Measurements from ENCODE around the gene HAO1. TPM values are rescaled to one million over a fixed set of nuclear protein-coding genes. Genes with fewer than 3 reads are reported as not detected.

HAO1 gene
- total and polyA plus RNA-seq, 2 of the 13 experiments (the other 11 are each of a cell fraction or from before 2014, with no cell fraction given), result 0.03 TPM; not detected in 1

DNA sequence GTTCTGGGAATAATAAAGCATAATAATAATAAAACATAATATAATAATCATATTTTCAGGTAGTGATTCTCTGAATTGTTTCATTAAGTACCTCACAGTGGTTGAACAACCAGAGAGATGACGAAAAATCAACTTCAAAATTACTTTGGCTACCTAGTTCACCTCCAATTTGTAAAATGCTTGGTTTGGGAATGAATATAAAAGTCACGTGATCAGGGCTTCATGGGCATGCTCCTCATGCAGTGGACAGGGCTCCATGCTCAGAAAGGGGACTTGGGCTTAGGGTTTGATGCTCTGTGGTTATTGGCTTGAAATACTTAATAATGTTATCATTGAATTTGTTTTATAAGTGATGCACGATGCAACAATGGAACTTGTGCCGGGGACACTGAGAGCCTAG is 58.2 kb downstream of the HAO1 start:
- H4K20me1 ChIP-seq (ENCODE audit: insufficient read depth, low read length), result no peaks in the 10 kb centered on the region
- no TSS peak for BruUV-seq (replicated peaks)
- no peak overlapping the region for H3K4me3 ChIP-seq (replicated peaks in 1 of 3; ENCODE audit: insufficient read depth in 1 of 3, low read depth in 2 of 3, low read length in 3 of 3)
- CTCF ChIA-PET (ENCODE audit: low intra/inter-chr PET ratio, low total read pairs), result no interaction called here
- 29% methylated on average over 4 of the region's 4 CpGs for WGBS (ENCODE audit: low lambda C conversion rate)
- H3K9ac ChIP-seq (ENCODE audit: insufficient read depth, low read depth, low read length), result no peak overlapping the region
- H3K27ac ChIP-seq (ENCODE audit: extremely low read length, insufficient read depth, low read length), result no peak overlapping the region
- intact Hi-C loops (cut with micrococcal nuclease; ENCODE audit: unreplicated experiment), result no loop called here
- FAIRE-seq (no peak), DNase-seq (ENCODE audit: low spot score) (no peak), ATAC-seq (no peak)
- H3K4me1 ChIP-seq (ENCODE audit: insufficient read depth, low read length), result peaks cover 20% of the 10 kb centered on the region
- no peaks in the 10 kb centered on the region for H3K9me3 ChIP-seq (ENCODE audit: low read length)
- no peaks in the 10 kb centered on the region for H3K79me2 ChIP-seq (ENCODE audit: insufficient read depth, low read length)
- in situ Hi-C loops (cut with HindIII; ENCODE audit: extremely low pct_ligation_motif_present, low pct_unique_long_range_greater_than_20kb), result no loop called here
- no peak for TF ChIP-seq ZNF326 (CRISPR knock-in tag; IDR thresholded peaks at IDR 0.05; ENCODE audit: borderline replicate concordance)
- no peak for TF ChIP-seq TOPORS (CRISPR knock-in tag; IDR thresholded peaks at IDR 0.05)
- no peak for TF ChIP-seq RFX3 (CRISPR knock-in tag; IDR thresholded peaks at IDR 0.05)
- TF ChIP-seq KLF9 (CRISPR knock-in tag; IDR thresholded peaks at IDR 0.05; ENCODE audit: low read depth), result no peak
- TF ChIP-seq ZNF83 (CRISPR knock-in tag; IDR thresholded peaks at IDR 0.05; ENCODE audit: borderline replicate concordance), result no peak
- TF ChIP-seq, protein P1, sequence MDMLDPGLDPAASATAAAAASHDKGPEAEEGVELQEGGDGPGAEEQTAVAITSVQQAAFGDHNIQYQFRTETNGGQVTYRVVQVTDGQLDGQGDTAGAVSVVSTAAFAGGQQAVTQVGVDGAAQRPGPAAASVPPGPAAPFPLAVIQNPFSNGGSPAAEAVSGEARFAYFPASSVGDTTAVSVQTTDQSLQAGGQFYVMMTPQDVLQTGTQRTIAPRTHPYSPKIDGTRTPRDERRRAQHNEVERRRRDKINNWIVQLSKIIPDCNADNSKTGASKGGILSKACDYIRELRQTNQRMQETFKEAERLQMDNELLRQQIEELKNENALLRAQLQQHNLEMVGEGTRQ (IDR thresholded peaks at IDR 0.05; ENCODE audit: low read depth, low read length), result peak; percentile 68
- TF ChIP-seq, protein P1 (CRISPR knock-in tag; IDR thresholded peaks at IDR 0.05; ENCODE audit: borderline replicate concordance), result no peak
- peak; percentile 92 for TF ChIP-seq RAD51 (IDR thresholded peaks at IDR 0.05; ENCODE audit: borderline replicate concordance)
- H2AFZ ChIP-seq (ENCODE audit: low read length), result no peak overlapping the region
- no peaks in the 10 kb centered on the region for H3K27me3 ChIP-seq (ENCODE audit: control insufficient read depth in 1 of 2, insufficient read depth in 2 of 2, low read length in 2 of 2)
- no peak overlapping the region for H3K4me2 ChIP-seq (ENCODE audit: low read depth, low read length)
- no peaks in the 10 kb centered on the region for H3K36me3 ChIP-seq (replicated peaks in 1 of 2; ENCODE audit: control insufficient read depth in 1 of 2, insufficient read depth in 2 of 2, low read length in 2 of 2)
- POLR2A ChIA-PET, result no interaction called here

DNA sequence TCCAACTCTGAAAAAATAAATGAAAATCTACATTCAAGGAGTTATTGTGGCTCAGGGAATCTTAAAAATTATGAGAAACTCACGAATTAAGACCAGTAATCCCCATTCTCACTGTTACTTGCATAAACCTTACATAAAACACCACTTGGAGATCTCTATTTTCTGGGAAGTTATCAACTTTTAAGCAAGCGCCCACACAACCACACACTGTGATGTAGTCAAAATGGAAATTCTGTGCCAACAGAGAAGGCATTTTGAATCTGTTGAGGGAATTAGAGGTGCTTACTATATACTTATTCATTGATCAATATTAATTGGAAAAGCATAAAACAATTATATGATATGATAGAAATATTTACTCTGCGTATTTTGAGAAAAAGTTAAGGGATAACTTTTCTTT is 58.7 kb downstream of the HAO1 start:
- H3K9me3 ChIP-seq (ENCODE audit: low read length), result no peaks in the 10 kb centered on the region
- no peaks in the 10 kb centered on the region for H3K27me3 ChIP-seq (ENCODE audit: control insufficient read depth in 1 of 2, insufficient read depth in 2 of 2, low read length in 2 of 2)
- in situ Hi-C loops (cut with HindIII; ENCODE audit: extremely low pct_ligation_motif_present, low pct_unique_long_range_greater_than_20kb) (no loop called here), intact Hi-C loops (cut with micrococcal nuclease; ENCODE audit: unreplicated experiment) (no loop called here)
- FAIRE-seq, result no peak
- H3K4me1 ChIP-seq (ENCODE audit: insufficient read depth, low read length), result peaks cover 20% of the 10 kb centered on the region
- no peaks in the 10 kb centered on the region for H3K36me3 ChIP-seq (replicated peaks in 1 of 2; ENCODE audit: control insufficient read depth in 1 of 2, insufficient read depth in 2 of 2, low read length in 2 of 2)
- ChIA-PET POLR2A (no interaction called here), CTCF (ENCODE audit: low intra/inter-chr PET ratio, low total read pairs) (no interaction called here)
- WGBS (ENCODE audit: low lambda C conversion rate), result 28% methylated on average over 3 of the region's 3 CpGs
- H4K20me1 ChIP-seq (ENCODE audit: insufficient read depth, low read length), result no peaks in the 10 kb centered on the region
- H3K27ac ChIP-seq (ENCODE audit: extremely low read length, insufficient read depth, low read length), result no peak overlapping the region
- H3K4me3 ChIP-seq (replicated peaks in 1 of 3; ENCODE audit: insufficient read depth in 1 of 3, low read depth in 2 of 3, low read length in 3 of 3), result no peak overlapping the region
- ATAC-seq, result no peak
- H2AFZ ChIP-seq (ENCODE audit: low read length), result no peak overlapping the region
- no peak for DNase-seq (ENCODE audit: low spot score)
- no peaks in the 10 kb centered on the region for H3K79me2 ChIP-seq (ENCODE audit: insufficient read depth, low read length)
- no peak overlapping the region for H3K4me2 ChIP-seq (ENCODE audit: low read depth, low read length)
- no peak overlapping the region for H3K9ac ChIP-seq (ENCODE audit: insufficient read depth, low read depth, low read length)
- TF ChIP-seq ZNF367 (CRISPR knock-in tag; IDR thresholded peaks at IDR 0.05; ENCODE audit: borderline replicate concordance) (no peak), ZNF567 (CRISPR knock-in tag; IDR thresholded peaks at IDR 0.05; ENCODE audit: borderline replicate concordance) (no peak), MTF2 (CRISPR knock-in tag; IDR thresholded peaks at IDR 0.05; ENCODE audit: borderline replicate concordance) (no peak), ISX (CRISPR knock-in tag; conservative IDR thresholded peaks at IDR 0.05) (no peak), KDM6A (CRISPR knock-in tag; IDR thresholded peaks at IDR 0.05; ENCODE audit: low read depth) (no peak), SOX5 (CRISPR knock-in tag; IDR thresholded peaks at IDR 0.05; ENCODE audit: borderline replicate concordance) (no peak), ZNF598 (CRISPR knock-in tag; IDR thresholded peaks at IDR 0.05; ENCODE audit: borderline replicate concordance) (no peak)
- TF ChIP-seq, protein P2, sequence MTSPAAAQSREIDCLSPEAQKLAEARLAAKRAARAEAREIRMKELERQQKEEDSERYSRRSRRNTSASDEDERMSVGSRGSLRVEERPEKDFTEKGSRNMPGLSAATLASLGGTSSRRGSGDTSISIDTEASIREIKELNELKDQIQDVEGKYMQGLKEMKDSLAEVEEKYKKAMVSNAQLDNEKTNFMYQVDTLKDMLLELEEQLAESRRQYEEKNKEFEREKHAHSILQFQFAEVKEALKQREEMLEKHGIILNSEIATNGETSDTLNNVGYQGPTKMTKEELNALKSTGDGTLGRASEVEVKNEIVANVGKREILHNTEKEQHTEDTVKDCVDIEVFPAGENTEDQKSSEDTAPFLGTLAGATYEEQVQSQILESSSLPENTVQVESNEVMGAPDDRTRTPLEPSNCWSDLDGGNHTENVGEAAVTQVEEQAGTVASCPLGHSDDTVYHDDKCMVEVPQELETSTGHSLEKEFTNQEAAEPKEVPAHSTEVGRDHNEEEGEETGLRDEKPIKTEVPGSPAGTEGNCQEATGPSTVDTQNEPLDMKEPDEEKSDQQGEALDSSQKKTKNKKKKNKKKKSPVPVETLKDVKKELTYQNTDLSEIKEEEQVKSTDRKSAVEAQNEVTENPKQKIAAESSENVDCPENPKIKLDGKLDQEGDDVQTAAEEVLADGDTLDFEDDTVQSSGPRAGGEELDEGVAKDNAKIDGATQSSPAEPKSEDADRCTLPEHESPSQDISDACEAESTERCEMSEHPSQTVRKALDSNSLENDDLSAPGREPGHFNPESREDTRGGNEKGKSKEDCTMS (CRISPR knock-in tag; conservative IDR thresholded peaks at IDR 0.05), result no peak
- BruUV-seq (replicated peaks), result no TSS peak
